OCI-LY3 (cell line): ENCODE measurements around the gene LTV1.

ENCODE experiments used
- CTCF ChIP-seq: fragments of 200-600, 300-600 bp; sonication (generic); IDR thresholded peaks from 2 replicates; pipeline ENCODE4 v1.5.1; 2014; ENCODE audit warnings: antibody characterized with exemption, low read length, low read depth
- EZH2phosphoT487 ChIP-seq: fragments of 200-600 bp; shearing (Covaris generic); IDR thresholded peaks from 2 replicates; pipeline ENCODE4 v1.6.1; 2018; ENCODE audit warnings: antibody characterized with exemption, mixed run types, low read depth

GRCh38 chr6:143802833-143803565 is 40.1 kb upstream of the LTV1 start:
- TF ChIP-seq EZH2phosphoT487, result no peak
- TF ChIP-seq CTCF, result no peak
